Activated T-cell treated with anti-CD3 and anti-CD28 coated beads for 24 hours (primary cell): ENCODE data around the gene OR52W1.
A peak's percentile ranks its signal among the peaks of the same experiment; 100 is the strongest.
"Not testable (repeated sequence)": the region's sequence is repeated elsewhere in the genome, so short reads cannot be mapped to it uniquely, and the experiment has no call there.

ENCODE experiments used
- DNase-seq: peaks from one replicate; pipeline ENCODE4 v3.0.0-alpha.2; 2020; ENCODE audit warnings: low read depth

The OR52W1 gene

GRCh38 chr11:6217722-6218121, 18.7 kb downstream of the OR52W1 start:
- DNase-seq = no peak

GRCh38 chr11:6219359-6219758, 20.3 kb downstream of the OR52W1 start:
- DNase-seq = no peak

GRCh38 chr11:6223854-6224253, 24.8 kb downstream of the OR52W1 start:
- no peak for DNase-seq

- no peak for DNase-seq
Measured at GRCh38 chr11:6224421-6224820, 25.4 kb downstream of the OR52W1 start.

- DNase-seq = no peak
Measured at GRCh38 chr11:6225024-6225423, 26.0 kb downstream of the OR52W1 start.

- no peak for DNase-seq
Measured at GRCh38 chr11:6225896-6226295, 26.9 kb downstream of the OR52W1 start.

GRCh38 chr11:6228520-6228919, 29.5 kb downstream of the OR52W1 start:
- no peak for DNase-seq

GRCh38 chr11:6229911-6230310, 30.9 kb downstream of the OR52W1 start:
- DNase-seq = no peak

GRCh38 chr11:6232899-6233298, 33.9 kb downstream of the OR52W1 start:
- DNase-seq = no peak

GRCh38 chr11:6233984-6234386, 35.0 kb downstream of the OR52W1 start:
- no peak for DNase-seq

- DNase-seq = peak; percentile 99
Measured at GRCh38 chr11:6234387-6235107, 35.5 kb downstream of the OR52W1 start, which contains the start of gene FHIP1B. Gene FHIP1B (minus strand): TSS chr11:6234636. CDS start chr11:6224516, 10,120 bp downstream.

GRCh38 chr11:6237266-6237665, 38.2 kb downstream of the OR52W1 start:
- DNase-seq = no peak

GRCh38 chr11:6237761-6238302, 38.8 kb downstream of the OR52W1 start:
- DNase-seq = no peak

GRCh38 chr11:6238902-6239301, 39.9 kb downstream of the OR52W1 start, which contains the start of gene CNGA4:
Gene CNGA4 (plus strand): TSS chr11:6239089. CDS start chr11:6239207, 118 bp downstream.
- no peak for DNase-seq

GRCh38 chr11:6240139-6240538, 41.1 kb downstream of the OR52W1 start:
- no peak for DNase-seq

- no peak for DNase-seq
Measured at GRCh38 chr11:6240781-6241180, 41.8 kb downstream of the OR52W1 start.

GRCh38 chr11:6241316-6241715, 42.3 kb downstream of the OR52W1 start:
- DNase-seq = no peak

- DNase-seq = no peak
Measured at GRCh38 chr11:6245536-6245935, 46.5 kb downstream of the OR52W1 start.

GRCh38 chr11:6248248-6248647, 49.2 kb downstream of the OR52W1 start:
- DNase-seq = no peak

GRCh38 chr11:6248897-6249296, 49.9 kb downstream of the OR52W1 start:
- DNase-seq = not testable (repeated sequence)
